Brain microvascular endothelial cell (primary cell): ENCODE measurements around the gene BATF.

Experiments used
- DNase-seq: peaks from one replicate; pipeline ENCODE4 v3.0.0-alpha.2; 2020
- H3K27ac ChIP-seq: fragments of 250-450 bp; sonication (Bioruptor Pico); 2 replicates; pipeline ENCODE4 v1.5.1; 2020; ENCODE audit warnings: mild to moderate bottlenecking, moderate library complexity
- H3K27me3 ChIP-seq: fragments of 250-450 bp; sonication (Bioruptor Pico); replicated peaks from 2 replicates; pipeline ENCODE4 v1.5.1; 2020; ENCODE audit warnings: mild to moderate bottlenecking
- H3K36me3 ChIP-seq: fragments of 250-450 bp; sonication (Bioruptor Pico); replicated peaks from 2 replicates; pipeline ENCODE4 v1.5.1; 2020; ENCODE audit warnings: mild to moderate bottlenecking
- H3K4me3 ChIP-seq: 2 replicates; pipeline ENCODE4 v1.5.1; 2011; ENCODE audit warnings: low read depth, mild to moderate bottlenecking, control low read depth, low read length, moderate library complexity
- CTCF ChIP-seq: IDR thresholded peaks from 2 replicates; pipeline ENCODE4 v1.5.1; 2011; ENCODE audit warnings: low read depth, mild to moderate bottlenecking, moderate library complexity, low read length, control low read depth, inconsistent platforms; ENCODE audit errors: missing control alignments
- in situ Hi-C: cut with HindIII; loops from 2 replicates; pipeline ENCODE4 v1.10.0; 2017; ENCODE audit warnings: low sequenced_read_pairs, low pct_ligation_motif_present

Gene BATF

GRCh38 chr14:75561013-75561432 is 38.8 kb downstream of the BATF start:
- H3K4me3 ChIP-seq: no peak overlapping the region
- peak; percentile 68 for DNase-seq
- no peaks in the 10 kb centered on the region for H3K27me3 ChIP-seq
- TF ChIP-seq CTCF: peak; percentile 96
- no peaks in the 10 kb centered on the region for H3K36me3 ChIP-seq
- in situ Hi-C loops: no loop called here
- no peak overlapping the region for H3K27ac ChIP-seq

- Histone ChIP-seq H3K27ac (no peak overlapping the region), H3K4me3 (no peak overlapping the region), H3K36me3 (no peaks in the 10 kb centered on the region), H3K27me3 (no peaks in the 10 kb centered on the region)
- TF ChIP-seq CTCF: no peak
- no peak for DNase-seq
- in situ Hi-C loops: no loop called here
These were observed 39.8 kb downstream of the BATF start for GRCh38 chr14:75562089-75562488.

GRCh38 chr14:75562489-75562888 is 40.2 kb downstream of the BATF start:
- H3K27me3 ChIP-seq: no peaks in the 10 kb centered on the region
- no peaks in the 10 kb centered on the region for H3K36me3 ChIP-seq
- DNase-seq: no peak
- H3K27ac ChIP-seq: no peak overlapping the region
- no peak overlapping the region for H3K4me3 ChIP-seq
- in situ Hi-C loops: no loop called here
- TF ChIP-seq CTCF: no peak

- no peak overlapping the region for H3K4me3 ChIP-seq
- H3K27me3 ChIP-seq: no peaks in the 10 kb centered on the region
- no peak overlapping the region for H3K27ac ChIP-seq
- no peaks in the 10 kb centered on the region for H3K36me3 ChIP-seq
- DNase-seq: no peak
- in situ Hi-C loops: no loop called here
- no peak for TF ChIP-seq CTCF
These were observed 41.7 kb downstream of the BATF start for GRCh38 chr14:75563931-75564330.

- in situ Hi-C loops: no loop called here
- TF ChIP-seq CTCF: no peak
- DNase-seq: no peak
These were observed 42.8 kb downstream of the BATF start for GRCh38 chr14:75565056-75565455.

GRCh38 chr14:75566321-75566720 is 44.1 kb downstream of the BATF start:
- no peak for DNase-seq
- H3K27ac ChIP-seq: no peak overlapping the region

More at GRCh38 chr14:75565056-75565455, 42.8 kb downstream of the BATF start:
- H3K27me3 ChIP-seq: no peaks in the 10 kb centered on the region
- H3K4me3 ChIP-seq: no peak overlapping the region
- H3K27ac ChIP-seq: no peak overlapping the region
- no peaks in the 10 kb centered on the region for H3K36me3 ChIP-seq

More at GRCh38 chr14:75566321-75566720, 44.1 kb downstream of the BATF start:
- in situ Hi-C loops: no loop called here
- no peak overlapping the region for H3K4me3 ChIP-seq
- H3K36me3 ChIP-seq: no peaks in the 10 kb centered on the region
- no peaks in the 10 kb centered on the region for H3K27me3 ChIP-seq
- TF ChIP-seq CTCF: no peak
